Keratinocyte (primary cell): ENCODE measurements around the gene WDR49. TPM values are rescaled to one million over a fixed set of nuclear protein-coding genes. Genes with fewer than 3 reads are reported as not detected.

ENCODE experiments used
- DNase-seq: peaks from one replicate; pipeline ENCODE4 v3.0.0-alpha.2; 2011; ENCODE audit warnings: low read depth, missing footprints, low spot score
- FAIRE-seq: peaks from 2 replicates; lab custom pipeline; 2011; peaks lifted over from hg19 to GRCh38; lab: Jason Lieb, UNC
- H2AFZ ChIP-seq: 2 replicates; pipeline ENCODE4 v1.6.0; 2012; ENCODE audit warnings: low read length, control low read depth, inconsistent platforms; ENCODE audit not compliant: control insufficient read depth
- H3K27ac ChIP-seq: 2 replicates; pipeline ENCODE4 v1.5.1; 2011; ENCODE audit warnings: low read length; ENCODE audit not compliant: control insufficient read depth, insufficient read depth
- H3K27me3 ChIP-seq: 3 replicates; pipeline ENCODE4 v1.6.0; 2011; ENCODE audit warnings: low read length; ENCODE audit not compliant: control insufficient read depth, insufficient read depth; ENCODE audit errors: extremely low read depth
- H3K36me3 ChIP-seq, 2 experiments: 2 replicates in 1 of 2; 3 replicates in 1 of 2; pipeline ENCODE4 v1.5.1; 2011; ENCODE audit warnings: low read length in 2 of 2, mild to moderate bottlenecking in 1 of 2; ENCODE audit not compliant: control insufficient read depth in 2 of 2, insufficient read depth in 2 of 2; ENCODE audit errors: extremely low read depth in 1 of 2
- H3K4me1 ChIP-seq: 3 replicates; pipeline ENCODE4 v1.5.1; 2011; ENCODE audit warnings: low read length; ENCODE audit not compliant: control insufficient read depth, insufficient read depth; ENCODE audit errors: extremely low read depth
- H3K4me2 ChIP-seq: 3 replicates; pipeline ENCODE4 v1.6.0; 2011; ENCODE audit warnings: low read depth, low read length; ENCODE audit not compliant: control insufficient read depth, insufficient read depth; ENCODE audit errors: extremely low read depth
- H3K4me3 ChIP-seq, 3 experiments: fragments of 200-600 bp in 1 of 3; sonication (generic) in 1 of 3; 2 replicates in 2 of 3; 3 replicates in 1 of 3; pipeline ENCODE4 v1.5.1; 2011 to 2016; ENCODE audit warnings: low read length in 3 of 3, mild to moderate bottlenecking in 3 of 3, control low read depth in 2 of 3, inconsistent platforms in 1 of 3, low read depth in 1 of 3, mixed read lengths in 1 of 3, mixed run types in 1 of 3, moderate library complexity in 1 of 3; ENCODE audit not compliant: control insufficient read depth in 2 of 3, insufficient read depth in 2 of 3; ENCODE audit errors: extremely low read depth in 1 of 3
- H3K79me2 ChIP-seq: 2 replicates; pipeline ENCODE4 v1.6.0; 2012; ENCODE audit warnings: low read length; ENCODE audit not compliant: control insufficient read depth, insufficient read depth
- H3K9ac ChIP-seq: 3 replicates; pipeline ENCODE4 v1.6.0; 2011; ENCODE audit warnings: low read length; ENCODE audit not compliant: control insufficient read depth, insufficient read depth; ENCODE audit errors: extremely low read depth
- H3K9me1 ChIP-seq: 3 replicates; pipeline ENCODE4 v1.6.0; 2011; ENCODE audit warnings: low read length; ENCODE audit not compliant: control insufficient read depth, insufficient read depth; ENCODE audit errors: extremely low read depth
- H3K9me3 ChIP-seq: 2 replicates; pipeline ENCODE4 v1.5.1; 2012; ENCODE audit warnings: low read depth, low read length; ENCODE audit not compliant: control insufficient read depth
- H4K20me1 ChIP-seq: 3 replicates; pipeline ENCODE4 v1.6.0; 2011; ENCODE audit warnings: low read length; ENCODE audit not compliant: control insufficient read depth, insufficient read depth; ENCODE audit errors: extremely low read depth
- EZH2 ChIP-seq: IDR thresholded peaks from one replicate; pipeline ENCODE4 v1.6.1; 2012; ENCODE audit warnings: inconsistent platforms, mild to moderate bottlenecking, low read length, moderate library complexity
- dilution Hi-C: fragments of 300-500 bp; cut with MboI; formaldehyde crosslinking; loops from one replicate; pipeline ENCODE4 v1.7.0; 2020; ENCODE audit warnings: low sequenced_read_pairs; ENCODE audit not compliant: extremely low pct_ligation_motif_present
- polyA plus RNA-seq, 5 experiments: library from polyadenylated mRNA; depleted of rRNA in 3 of 5; stranded (reverse) in 3 of 5; stranded (forward) in 1 of 5; unstranded in 1 of 5; fragments of >200 nt; gene quantifications; 1 replicate in 1 of 5; 2 replicates in 3 of 5; 3 replicates in 1 of 5; pipeline versions ENCODE4 v1.2.1 to v1.2.3, GENCODE V29; 2011 to 2012; ENCODE audit warnings: missing spikeins in 2 of 5, low read depth in 1 of 5, low replicate concordance in 1 of 5
- TF ChIP-seq, protein P1 (sequence below), 3 experiments: IDR thresholded peaks in 1 of 3; conservative IDR thresholded peaks in 1 of 3; optimal IDR thresholded peaks in 1 of 3; 2 replicates in 2 of 3; 3 replicates in 1 of 3; pipeline versions ENCODE3 to v1.5.1; 2011; ENCODE audit warnings: low read length in 3 of 3, mild to moderate bottlenecking in 3 of 3, moderate library complexity in 2 of 3, control low read depth in 1 of 3, inconsistent platforms in 1 of 3; ENCODE audit not compliant: insufficient read depth in 2 of 3; ENCODE audit errors: extremely low read depth in 1 of 3

Gene WDR49
- polyA plus RNA-seq, 1 donor (not counting 4 experiments of a cell fraction or from before 2014, with no cell fraction given): not detected

- H4K20me1 ChIP-seq: no peaks in the 10 kb centered on the region
- no peak overlapping the region for H3K4me3 ChIP-seq
- H2AFZ ChIP-seq: no peak overlapping the region
- DNase-seq (no peak), FAIRE-seq (no peak)
- H3K9me3 ChIP-seq: no peaks in the 10 kb centered on the region
- no peaks in the 10 kb centered on the region for H3K4me1 ChIP-seq
- no peak overlapping the region for H3K4me2 ChIP-seq
- no peaks in the 10 kb centered on the region for H3K27me3 ChIP-seq
- no peak overlapping the region for H3K27ac ChIP-seq
- H3K79me2 ChIP-seq: no peaks in the 10 kb centered on the region
- TF ChIP-seq EZH2: no peak
- TF ChIP-seq, protein P1, sequence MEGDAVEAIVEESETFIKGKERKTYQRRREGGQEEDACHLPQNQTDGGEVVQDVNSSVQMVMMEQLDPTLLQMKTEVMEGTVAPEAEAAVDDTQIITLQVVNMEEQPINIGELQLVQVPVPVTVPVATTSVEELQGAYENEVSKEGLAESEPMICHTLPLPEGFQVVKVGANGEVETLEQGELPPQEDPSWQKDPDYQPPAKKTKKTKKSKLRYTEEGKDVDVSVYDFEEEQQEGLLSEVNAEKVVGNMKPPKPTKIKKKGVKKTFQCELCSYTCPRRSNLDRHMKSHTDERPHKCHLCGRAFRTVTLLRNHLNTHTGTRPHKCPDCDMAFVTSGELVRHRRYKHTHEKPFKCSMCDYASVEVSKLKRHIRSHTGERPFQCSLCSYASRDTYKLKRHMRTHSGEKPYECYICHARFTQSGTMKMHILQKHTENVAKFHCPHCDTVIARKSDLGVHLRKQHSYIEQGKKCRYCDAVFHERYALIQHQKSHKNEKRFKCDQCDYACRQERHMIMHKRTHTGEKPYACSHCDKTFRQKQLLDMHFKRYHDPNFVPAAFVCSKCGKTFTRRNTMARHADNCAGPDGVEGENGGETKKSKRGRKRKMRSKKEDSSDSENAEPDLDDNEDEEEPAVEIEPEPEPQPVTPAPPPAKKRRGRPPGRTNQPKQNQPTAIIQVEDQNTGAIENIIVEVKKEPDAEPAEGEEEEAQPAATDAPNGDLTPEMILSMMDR (optimal IDR thresholded peaks at IDR 0.05 in 1 of 3, IDR thresholded peaks at IDR 0.05 in 1 of 3, conservative IDR thresholded peaks at IDR 0.05 in 1 of 3; ENCODE audit: extremely low read depth in 1 of 3, insufficient read depth in 2 of 3, low read length in 3 of 3): no peak
- H3K9me1 ChIP-seq: no peaks in the 10 kb centered on the region
- dilution Hi-C loops: no loop called here
- no peaks in the 10 kb centered on the region for H3K36me3 ChIP-seq
- H3K9ac ChIP-seq: no peak overlapping the region
Measured at GRCh38 chr3:167481164-167481563, 172.6 kb downstream of the WDR49 start.

- dilution Hi-C loops: no loop called here
- DNase-seq (no peak), FAIRE-seq (no peak)
- Histone ChIP-seq H3K4me1 (no peaks in the 10 kb centered on the region), H3K9ac (no peak overlapping the region), H3K79me2 (no peaks in the 10 kb centered on the region), H3K27ac (no peak overlapping the region), H3K4me3 (no peak overlapping the region), H3K9me1 (no peaks in the 10 kb centered on the region), H4K20me1 (no peaks in the 10 kb centered on the region), H3K27me3 (no peaks in the 10 kb centered on the region), H3K36me3 (no peaks in the 10 kb centered on the region), H3K9me3 (no peaks in the 10 kb centered on the region), H3K4me2 (no peak overlapping the region), H2AFZ (no peak overlapping the region)
- no peak for TF ChIP-seq EZH2
- TF ChIP-seq, protein P1 (optimal IDR thresholded peaks at IDR 0.05 in 1 of 3, IDR thresholded peaks at IDR 0.05 in 1 of 3, conservative IDR thresholded peaks at IDR 0.05 in 1 of 3; ENCODE audit: extremely low read depth in 1 of 3, insufficient read depth in 2 of 3, low read length in 3 of 3): no peak
Measured at GRCh38 chr3:167480748-167481147, 173.0 kb downstream of the WDR49 start.
